ENCODE results near the gene RFC1.

Gene RFC1

GRCh38 chr4:39346856-39347519 lies 19.2 kb downstream of the RFC1 start:
- ChIA-PET POLR2A (no interaction called here), CTCF (no interaction called here)

DNA sequence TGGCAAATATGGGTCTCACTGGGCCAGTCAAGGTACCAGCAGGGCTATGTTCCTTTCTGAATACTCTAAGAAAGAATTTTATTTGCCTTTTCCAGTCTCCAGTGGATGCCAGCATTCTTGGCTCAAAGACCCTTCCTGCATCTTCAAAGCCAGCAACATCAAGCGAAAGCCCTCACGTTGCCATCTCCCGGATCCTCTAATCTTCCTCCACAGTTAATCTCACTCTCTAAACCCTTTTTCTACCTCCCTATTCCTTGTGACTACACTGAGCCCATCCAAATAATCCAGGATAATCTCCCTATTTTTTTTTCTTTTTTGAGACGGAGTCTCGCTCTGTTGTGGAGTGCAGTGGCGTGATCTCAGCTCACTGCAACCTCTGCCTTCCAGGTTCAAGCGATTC lies 23.4 kb downstream of the RFC1 start:
- POLR2A ChIA-PET = no interaction called here
- CTCF ChIA-PET = no interaction called here
- TF ChIP-seq TARDBP (IDR thresholded peaks at IDR 0.05) (no peak), HDGF (IDR thresholded peaks at IDR 0.05; ENCODE audit: borderline replicate concordance) (no peak), CTBP1 (IDR thresholded peaks at IDR 0.05; ENCODE audit: borderline replicate concordance) (no peak), L3MBTL2 (conservative IDR thresholded peaks at IDR 0.05) (no peak), SUZ12 (IDR thresholded peaks at IDR 0.05) (no peak), ZNF384 (IDR thresholded peaks at IDR 0.05) (no peak), ARNT (IDR thresholded peaks at IDR 0.05) (no peak), FOXM1 (IDR thresholded peaks at IDR 0.05; ENCODE audit: borderline replicate concordance) (no peak), ELF4 (IDR thresholded peaks at IDR 0.05) (no peak), FOXK2 (IDR thresholded peaks at IDR 0.05) (no peak), FOXA1 (IDR thresholded peaks at IDR 0.05) (no peak), NFRKB (IDR thresholded peaks at IDR 0.05) (no peak), BHLHE40 (IDR thresholded peaks at IDR 0.05; ENCODE audit: borderline replicate concordance) (no peak), LEF1 (IDR thresholded peaks at IDR 0.05; ENCODE audit: borderline replicate concordance) (no peak), SP1 (IDR thresholded peaks at IDR 0.05) (no peak)
- TF ChIP-seq, protein P1, sequence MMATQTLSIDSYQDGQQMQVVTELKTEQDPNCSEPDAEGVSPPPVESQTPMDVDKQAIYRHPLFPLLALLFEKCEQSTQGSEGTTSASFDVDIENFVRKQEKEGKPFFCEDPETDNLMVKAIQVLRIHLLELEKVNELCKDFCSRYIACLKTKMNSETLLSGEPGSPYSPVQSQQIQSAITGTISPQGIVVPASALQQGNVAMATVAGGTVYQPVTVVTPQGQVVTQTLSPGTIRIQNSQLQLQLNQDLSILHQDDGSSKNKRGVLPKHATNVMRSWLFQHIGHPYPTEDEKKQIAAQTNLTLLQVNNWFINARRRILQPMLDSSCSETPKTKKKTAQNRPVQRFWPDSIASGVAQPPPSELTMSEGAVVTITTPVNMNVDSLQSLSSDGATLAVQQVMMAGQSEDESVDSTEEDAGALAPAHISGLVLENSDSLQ (IDR thresholded peaks at IDR 0.05) = no peak
- DNase-seq (ENCODE audit: extremely low spot score) = no peak

More at GRCh38 chr4:39346856-39347519, 19.2 kb downstream of the RFC1 start:
- TF ChIP-seq, protein P1 (IDR thresholded peaks at IDR 0.05) = no peak
- TF ChIP-seq FOXM1 (IDR thresholded peaks at IDR 0.05; ENCODE audit: borderline replicate concordance) (no peak), CTBP1 (IDR thresholded peaks at IDR 0.05; ENCODE audit: borderline replicate concordance) (no peak), ELF4 (IDR thresholded peaks at IDR 0.05) (no peak)
- DNase-seq (ENCODE audit: extremely low spot score) = no peak

DNA sequence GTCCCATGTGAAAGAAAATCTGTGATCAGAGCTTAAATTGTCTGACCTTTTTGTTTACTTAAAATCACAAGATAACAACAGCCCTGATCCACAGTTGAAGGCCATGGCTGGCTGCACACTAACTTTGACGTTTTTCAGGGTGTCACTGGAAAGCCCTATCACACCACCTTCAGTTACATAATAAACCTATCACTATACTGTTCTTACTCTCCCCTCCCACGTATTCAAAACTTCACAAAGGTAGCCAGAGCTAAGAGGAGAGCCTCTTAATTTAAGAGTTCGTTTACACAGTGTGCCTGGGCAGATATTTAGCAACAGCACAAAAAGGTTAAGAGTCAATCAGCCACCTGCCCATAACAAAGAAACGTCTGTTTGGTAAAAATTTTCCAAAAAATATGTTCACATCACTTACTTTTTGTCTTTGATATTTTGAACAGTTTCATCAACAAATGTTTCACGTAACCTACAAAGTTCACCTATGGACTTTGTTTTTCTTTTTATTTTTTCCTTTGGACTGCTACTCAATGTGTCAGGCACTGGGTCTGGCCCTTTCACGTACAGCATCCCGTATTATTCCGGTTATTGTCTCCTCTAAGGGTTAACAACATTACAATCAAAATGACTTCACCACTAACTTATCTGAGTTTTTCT lies 25.0 kb downstream of the RFC1 start:
- POLR2A ChIA-PET = no interaction called here
- TF ChIP-seq ZNF384 (IDR thresholded peaks at IDR 0.05) (no peak), FOXM1 (IDR thresholded peaks at IDR 0.05; ENCODE audit: borderline replicate concordance) (no peak), BHLHE40 (IDR thresholded peaks at IDR 0.05; ENCODE audit: borderline replicate concordance) (no peak), SUZ12 (IDR thresholded peaks at IDR 0.05) (no peak), CTBP1 (IDR thresholded peaks at IDR 0.05; ENCODE audit: borderline replicate concordance) (no peak), SP1 (IDR thresholded peaks at IDR 0.05) (no peak), L3MBTL2 (conservative IDR thresholded peaks at IDR 0.05) (no peak)
- CTCF ChIA-PET = no interaction called here
- no peak for DNase-seq (ENCODE audit: extremely low spot score)

DNA sequence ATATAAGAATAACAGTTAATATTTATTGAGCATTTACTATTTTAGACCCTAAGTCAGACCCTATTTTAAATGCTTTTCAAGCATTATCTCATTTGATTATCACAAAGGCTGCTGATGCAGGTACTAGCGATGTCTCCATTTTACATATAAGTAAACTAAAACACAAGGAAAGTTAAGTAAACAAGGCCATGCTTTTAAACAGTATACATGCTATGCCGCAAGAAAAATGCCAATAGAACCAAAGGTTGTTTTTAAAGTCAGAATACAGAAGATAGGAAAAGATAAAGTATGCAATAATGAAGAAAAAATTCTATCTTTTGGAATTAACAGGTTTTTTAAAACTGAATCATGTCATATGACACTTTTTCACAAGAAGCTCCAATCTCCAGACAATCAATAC lies 26.2 kb downstream of the RFC1 start:
- ChIA-PET CTCF (no interaction called here), POLR2A (no interaction called here)
- no peak for DNase-seq (ENCODE audit: extremely low spot score)
- TF ChIP-seq FOXA1 (IDR thresholded peaks at IDR 0.05) (no peak), L3MBTL2 (conservative IDR thresholded peaks at IDR 0.05) (no peak), LEF1 (IDR thresholded peaks at IDR 0.05; ENCODE audit: borderline replicate concordance) (no peak), FOXK2 (IDR thresholded peaks at IDR 0.05) (no peak), NFRKB (IDR thresholded peaks at IDR 0.05) (no peak), FOXM1 (IDR thresholded peaks at IDR 0.05; ENCODE audit: borderline replicate concordance) (no peak), BHLHE40 (IDR thresholded peaks at IDR 0.05; ENCODE audit: borderline replicate concordance) (no peak), CTBP1 (IDR thresholded peaks at IDR 0.05; ENCODE audit: borderline replicate concordance) (no peak), HDGF (IDR thresholded peaks at IDR 0.05; ENCODE audit: borderline replicate concordance) (no peak), ZNF384 (IDR thresholded peaks at IDR 0.05) (no peak), TARDBP (IDR thresholded peaks at IDR 0.05) (no peak), ELF4 (IDR thresholded peaks at IDR 0.05) (no peak), SUZ12 (IDR thresholded peaks at IDR 0.05) (no peak), ARNT (IDR thresholded peaks at IDR 0.05) (no peak), SP1 (IDR thresholded peaks at IDR 0.05) (no peak)
- TF ChIP-seq, protein P1 (IDR thresholded peaks at IDR 0.05) = no peak

DNA sequence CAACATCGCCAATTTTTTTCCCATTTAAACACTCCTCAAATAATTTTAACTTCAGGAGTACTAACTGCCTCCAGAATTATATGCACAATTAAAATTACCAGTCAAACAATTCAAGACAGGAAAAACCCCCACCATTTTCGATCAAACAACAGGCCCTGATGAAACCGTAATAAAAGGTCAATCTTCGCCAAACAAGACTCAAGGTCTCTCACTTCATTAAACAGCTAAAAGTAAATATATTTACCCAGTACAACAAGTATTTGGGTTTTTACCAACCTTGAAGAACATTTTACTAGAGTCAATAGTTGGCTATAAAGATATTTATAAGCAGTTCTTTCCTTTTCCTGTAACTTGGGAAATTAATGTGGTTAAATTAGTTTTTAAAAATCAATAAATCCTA lies 28.3 kb downstream of the RFC1 start:
- ChIA-PET POLR2A (no interaction called here), CTCF (interaction anchor here (0.7 kb wide), 1 partner anchor 65 kb away, joined by 3 read pairs; no protein-coding TSS in a partner anchor)
- no peak for DNase-seq (ENCODE audit: extremely low spot score)
- no peak for TF ChIP-seq HDGF (IDR thresholded peaks at IDR 0.05; ENCODE audit: borderline replicate concordance)
- TF ChIP-seq, protein P1 (IDR thresholded peaks at IDR 0.05) = no peak
- TF ChIP-seq L3MBTL2 (conservative IDR thresholded peaks at IDR 0.05) = no peak
- TF ChIP-seq SUZ12 (IDR thresholded peaks at IDR 0.05) = no peak
- TF ChIP-seq BHLHE40 (IDR thresholded peaks at IDR 0.05; ENCODE audit: borderline replicate concordance) = no peak
- no peak for TF ChIP-seq LEF1 (IDR thresholded peaks at IDR 0.05; ENCODE audit: borderline replicate concordance)
- no peak for TF ChIP-seq FOXA1 (IDR thresholded peaks at IDR 0.05)
- no peak for TF ChIP-seq FOXM1 (IDR thresholded peaks at IDR 0.05; ENCODE audit: borderline replicate concordance)
- TF ChIP-seq ARNT (IDR thresholded peaks at IDR 0.05) = no peak
- TF ChIP-seq NFRKB (IDR thresholded peaks at IDR 0.05) = no peak
- no peak for TF ChIP-seq ELF4 (IDR thresholded peaks at IDR 0.05)
- no peak for TF ChIP-seq CTBP1 (IDR thresholded peaks at IDR 0.05; ENCODE audit: borderline replicate concordance)
- no peak for TF ChIP-seq ZNF384 (IDR thresholded peaks at IDR 0.05)
- TF ChIP-seq TARDBP (IDR thresholded peaks at IDR 0.05) = no peak
- TF ChIP-seq SP1 (IDR thresholded peaks at IDR 0.05) = no peak
- TF ChIP-seq FOXK2 (IDR thresholded peaks at IDR 0.05) = no peak
